GM21423 (cell line): Measurements from ENCODE around the gene KRT78.

ENCODE experiments used
- ATAC-seq: cut with Tn5 transposase; IDR thresholded peaks from one replicate; pipeline ENCODE4 v1.9.1; 2021; ENCODE audit warnings: mild to moderate bottlenecking, moderate library complexity; ENCODE audit not compliant: unreplicated experiment

KRT78 gene

DNA sequence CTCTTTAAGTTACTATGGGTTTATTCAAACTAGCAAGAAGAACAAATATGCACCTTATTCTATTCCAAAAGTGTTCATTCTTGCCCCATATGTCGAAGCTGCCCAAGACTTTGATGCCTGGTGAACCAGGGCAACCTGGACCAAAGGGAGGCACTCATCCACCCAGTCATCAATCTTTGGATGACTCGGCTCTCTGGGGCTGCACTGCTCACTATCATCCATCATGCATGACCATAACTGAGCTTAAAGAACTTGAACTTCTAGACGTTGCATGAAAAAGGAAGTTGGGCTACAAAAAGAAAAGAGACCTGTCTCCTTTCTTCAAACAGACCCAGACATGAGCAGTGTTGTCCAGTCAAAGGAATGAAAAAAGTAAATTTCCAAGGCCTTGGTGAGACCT, 36.0 kb downstream of the KRT78 start:
- ATAC-seq = no peak

DNA sequence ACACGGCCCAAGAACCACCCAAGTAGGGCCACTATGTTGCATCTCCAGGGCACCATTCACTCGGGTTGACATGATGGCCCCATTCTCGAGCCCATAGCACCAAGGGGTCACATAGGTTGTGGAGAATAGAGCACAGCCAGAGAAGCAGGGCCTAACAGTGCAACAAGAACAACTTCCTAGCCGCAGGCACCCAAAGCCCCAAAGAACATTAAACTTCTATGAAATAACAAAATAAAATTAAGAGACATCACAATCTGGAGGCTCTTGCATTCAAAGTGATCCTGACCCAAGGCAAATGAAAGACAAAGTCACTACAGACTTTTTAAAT, 36.8 kb downstream of the KRT78 start:
- ATAC-seq = no peak

DNA sequence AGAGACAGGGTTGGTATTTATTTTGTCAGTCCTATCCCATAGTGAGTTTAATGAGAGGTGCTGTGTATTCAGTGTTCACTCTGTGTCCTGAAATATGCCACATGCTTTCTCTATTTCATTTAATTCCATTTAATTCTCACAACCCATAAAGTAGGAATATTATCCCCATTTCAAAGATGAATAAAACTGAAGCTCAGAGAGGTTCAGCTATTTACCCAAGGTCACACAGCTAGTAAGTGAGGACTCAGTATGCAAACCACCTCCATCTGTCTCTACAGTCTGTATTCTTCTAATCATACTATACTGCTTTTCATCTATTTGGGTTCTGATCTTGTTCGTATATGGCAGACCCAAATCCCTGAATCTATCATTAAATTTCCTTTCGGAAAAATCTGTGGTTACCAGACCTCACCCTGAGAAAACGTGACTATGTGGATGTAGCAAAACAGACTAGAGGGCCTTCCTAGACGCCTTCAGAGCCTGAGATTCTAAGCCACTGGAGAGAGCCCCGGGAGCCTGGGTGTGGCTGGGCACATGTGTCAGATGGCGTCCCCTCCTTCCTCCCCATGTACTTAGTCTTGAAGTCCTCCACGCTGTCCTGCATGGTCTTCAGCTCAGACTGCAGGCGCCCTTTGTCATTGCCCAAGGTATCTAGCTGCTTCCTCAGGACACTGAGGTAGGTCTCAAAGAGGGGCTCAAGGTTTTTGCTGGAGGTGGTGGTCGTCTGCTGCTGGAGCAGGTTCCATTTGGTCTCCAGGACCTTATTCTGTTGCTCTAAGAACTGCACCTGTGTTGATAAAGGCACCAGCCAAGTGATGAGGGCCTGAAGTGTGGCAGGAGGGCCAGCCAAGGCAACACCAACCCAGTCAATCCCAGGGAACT, 37.4 kb downstream of the KRT78 start:
- ATAC-seq = no peak

- ATAC-seq = no peak
These were observed 38.2 kb downstream of the KRT78 start for GRCh38 chr12:52810554-52810953.

DNA sequence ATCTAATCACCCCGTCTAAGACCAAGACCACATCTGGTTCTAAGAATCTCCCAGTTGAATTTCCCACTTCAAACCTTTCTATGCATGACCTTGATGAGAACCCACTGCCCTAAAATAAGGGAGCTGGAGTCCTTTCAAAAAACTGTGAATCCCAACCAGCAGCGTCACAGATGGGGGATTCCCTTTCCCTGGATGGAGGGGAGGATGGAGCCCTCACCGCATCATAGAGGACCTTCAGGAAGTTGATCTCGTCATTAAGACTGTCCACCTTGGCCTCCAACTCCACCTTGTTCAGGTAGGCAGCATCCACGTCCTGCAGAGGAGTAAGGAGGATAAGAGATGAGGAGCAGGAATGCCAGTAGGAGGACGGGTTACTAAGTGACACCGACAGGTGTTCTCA, 39.6 kb downstream of the KRT78 start:
- ATAC-seq = no peak

GRCh38 chr12:52808573-52809160, 40.1 kb downstream of the KRT78 start:
- ATAC-seq = no peak

- no peak for ATAC-seq
These were observed 41.0 kb downstream of the KRT78 start for GRCh38 chr12:52807544-52808470.

DNA sequence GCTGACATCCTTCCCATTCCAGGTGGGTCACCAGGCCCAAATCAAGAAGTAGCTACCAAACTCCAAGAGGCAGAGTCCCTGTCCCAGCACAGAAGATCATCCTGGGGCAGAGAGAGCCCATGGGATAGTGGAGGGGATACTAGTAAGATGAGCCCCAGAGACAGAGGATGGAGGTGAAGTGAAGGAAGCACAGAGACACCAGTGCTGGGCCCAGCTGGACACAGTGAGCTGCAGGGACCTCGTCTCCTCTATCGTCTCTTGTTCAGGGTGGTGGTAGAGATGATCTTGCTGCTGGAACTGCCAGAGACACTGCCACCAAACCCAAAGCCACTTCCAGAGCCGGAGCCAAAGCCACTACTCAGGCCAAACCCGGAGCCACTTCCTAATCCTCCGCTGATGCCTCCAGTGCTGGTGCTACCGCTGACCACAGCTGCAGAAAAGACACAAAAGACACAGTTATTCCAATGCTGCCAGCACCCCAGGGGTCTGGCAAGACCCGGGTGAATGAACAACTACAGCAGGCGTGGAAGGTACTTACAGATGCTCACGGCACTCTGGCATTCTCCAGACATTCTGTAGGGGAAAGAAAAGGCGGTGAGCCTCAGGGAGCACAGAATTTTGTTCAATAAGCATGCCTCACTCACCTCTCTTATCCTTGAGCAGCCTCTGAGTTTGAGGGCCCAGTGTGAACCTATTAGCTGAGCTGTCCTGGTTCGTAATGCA, 41.8 kb downstream of the KRT78 start:
- no peak for ATAC-seq

GRCh38 chr12:52806169-52806811, 42.5 kb downstream of the KRT78 start:
- no peak for ATAC-seq

- no peak for ATAC-seq
These were observed 43.1 kb downstream of the KRT78 start for GRCh38 chr12:52805739-52806138.

- ATAC-seq = no peak
These were observed 43.8 kb downstream of the KRT78 start for GRCh38 chr12:52805000-52805399.

DNA sequence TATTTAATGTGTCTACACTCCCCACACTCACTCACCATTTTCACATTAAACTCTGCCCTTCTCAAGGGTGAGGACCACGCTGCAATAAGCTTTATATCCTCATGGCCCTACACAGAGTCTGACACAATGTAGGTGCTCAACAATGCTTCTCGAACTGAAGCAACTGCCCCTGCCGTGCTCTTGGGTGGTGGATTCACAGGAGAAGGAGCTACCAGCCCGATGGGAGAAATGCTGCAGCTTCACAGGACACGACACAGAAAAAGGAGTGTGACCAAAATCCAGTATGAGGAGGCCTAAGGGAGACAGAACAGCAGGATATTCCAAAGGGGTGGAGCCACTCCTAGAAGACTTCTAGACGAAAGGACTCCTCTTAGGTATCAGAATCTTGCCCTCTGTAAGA, 46.4 kb downstream of the KRT78 start:
- no peak for ATAC-seq

GRCh38 chr12:52801773-52802172, 47.0 kb downstream of the KRT78 start:
- ATAC-seq = no peak

GRCh38 chr12:52800259-52800917, 48.4 kb downstream of the KRT78 start:
- no peak for ATAC-seq

GRCh38 chr12:52799505-52800211, 49.1 kb downstream of the KRT78 start:
- no peak for ATAC-seq

- no peak for ATAC-seq
These were observed 49.9 kb downstream of the KRT78 start for GRCh38 chr12:52798671-52799504.

DNA sequence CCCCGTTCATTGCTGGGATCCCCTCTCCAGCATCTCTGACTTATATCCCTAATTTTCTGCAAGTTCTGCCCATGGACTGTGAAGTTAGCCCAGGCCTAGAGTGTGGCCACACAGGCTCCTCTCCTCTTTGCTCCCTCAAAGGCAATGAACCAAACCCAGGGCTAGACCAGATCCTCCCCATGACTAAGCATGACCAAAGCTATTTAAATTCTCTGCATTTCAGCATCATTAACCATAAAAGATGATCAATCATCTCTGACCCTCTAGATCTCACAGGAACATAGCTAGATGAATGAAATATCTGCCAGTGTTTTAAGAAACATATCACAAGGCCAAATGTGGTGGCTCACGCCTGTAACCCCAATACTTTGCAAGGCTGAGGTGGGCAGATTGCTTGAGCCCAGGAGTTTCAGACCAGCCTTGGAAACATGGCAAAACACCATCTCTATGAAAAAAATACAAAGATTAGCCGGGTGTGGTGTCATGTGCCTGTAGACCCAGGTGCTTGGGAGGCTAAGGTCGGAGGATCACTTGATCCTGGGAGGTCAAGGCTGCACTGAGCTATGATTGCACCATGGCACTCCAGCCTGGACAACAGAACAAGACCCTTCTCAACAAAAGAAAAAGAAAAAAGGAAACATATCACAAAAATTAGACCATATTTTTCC, 50.7 kb downstream of the KRT78 start:
- ATAC-seq = no peak

- ATAC-seq = no peak
These were observed 51.3 kb downstream of the KRT78 start for GRCh38 chr12:52797529-52797894.
